B cell (primary cell): ENCODE measurements around the gene SYTL1. TPM values are rescaled to one million over a fixed set of nuclear protein-coding genes. Genes with fewer than 3 reads are reported as not detected.

Experiments
- ATAC-seq: fragments of 200-7000 bp; cut with Tn5 transposase; one replicate; pipeline ENCODE4 v1.10.0; 2021; ENCODE audit warnings: low read depth, mild to moderate bottlenecking, moderate number of reproducible peaks, moderate library complexity
- CTCF ChIA-PET: fragments of 350-600 bp; sonication (Branson Sonifier 250); formaldehyde crosslinking; loops from one replicate; lab custom pipeline; 2021; ENCODE audit warnings: antibody characterized with exemption, inconsistent platforms; lab: Charles Lee
- POLR2A ChIA-PET: fragments of 350-600 bp; sonication (Branson Sonifier 250); formaldehyde crosslinking; loops from one replicate; lab custom pipeline; 2021; ENCODE audit warnings: antibody characterized with exemption; lab: Charles Lee
- DNase-seq: peaks from one replicate; pipeline ENCODE4 v3.0.0; 2013
- H2AFZ ChIP-seq: 2 replicates; pipeline ENCODE4 v1.6.1; 2012; ENCODE audit warnings: mild to moderate bottlenecking, low read depth, low read length; ENCODE audit not compliant: insufficient read depth, poor library complexity, severe bottlenecking
- H3K27ac ChIP-seq, 2 donors: 1 replicate in 1 of 2; 2 replicates in 1 of 2; pipeline ENCODE4 v1.5.1; 2012 to 2013; ENCODE audit warnings: low read length in 2 of 2, mild to moderate bottlenecking in 2 of 2, moderate library complexity in 1 of 2
- H3K27me3 ChIP-seq, 4 experiments: fragments of 200-600 bp in 1 of 4; sonication (generic) in 1 of 4; replicated peaks in 1 of 4; 1 replicate in 2 of 4; 2 replicates in 2 of 4; pipeline versions ENCODE4 v1.6.1 to v1.7.0; 2013 to 2016; ENCODE audit warnings: low read length in 3 of 4, mild to moderate bottlenecking in 2 of 4, mixed read lengths in 1 of 4, moderate library complexity in 1 of 4; ENCODE audit not compliant: insufficient read depth in 4 of 4, control insufficient read depth in 3 of 4; ENCODE audit errors: control extremely low read depth in 1 of 4
- H3K36me3 ChIP-seq, 2 experiments: replicated peaks in 1 of 2; 1 replicate in 1 of 2; 2 replicates in 1 of 2; pipeline versions ENCODE4 v1.6.1 to v1.7.1; 2013; ENCODE audit warnings: low read length in 1 of 2; ENCODE audit not compliant: insufficient read depth in 2 of 2, control insufficient read depth in 1 of 2; ENCODE audit errors: control extremely low read depth in 1 of 2, extremely low read depth in 1 of 2
- H3K4me1 ChIP-seq, 2 donors: fragments of 200-600 bp in 1 of 2; sonication (generic) in 1 of 2; 1 replicate in 1 of 2; 2 replicates in 1 of 2; pipeline versions ENCODE4 v1.5.1 to v1.6.1; 2013 to 2017; ENCODE audit warnings: low read length in 2 of 2; ENCODE audit not compliant: control insufficient read depth in 2 of 2, insufficient read depth in 2 of 2
- H3K4me2 ChIP-seq: replicated peaks from 2 replicates; pipeline ENCODE3; 2012; ENCODE audit warnings: mild to moderate bottlenecking, low read depth, low read length; ENCODE audit not compliant: poor library complexity, severe bottlenecking
- H3K4me3 ChIP-seq, 5 experiments: fragments of 200-600 bp in 1 of 5; sonication (generic) in 1 of 5; 1 replicate in 3 of 5; 2 replicates in 2 of 5; pipeline versions ENCODE4 v1.5.1 to v1.7.0; 2011 to 2016; ENCODE audit warnings: low read length in 4 of 5, mild to moderate bottlenecking in 4 of 5, low read depth in 2 of 5, control low read depth in 1 of 5, moderate library complexity in 1 of 5; ENCODE audit not compliant: insufficient read depth in 1 of 5; ENCODE audit errors: control extremely low read depth in 1 of 5, extremely low read depth in 1 of 5
- H3K79me2 ChIP-seq: fragments of 200-600 bp; sonication (generic); one replicate; pipeline ENCODE4 v1.6.0; 2016; ENCODE audit warnings: low read length; ENCODE audit not compliant: control insufficient read depth, insufficient read depth
- H3K9ac ChIP-seq: fragments of 200-600 bp; sonication (generic); 2 replicates; pipeline ENCODE4 v1.6.1; 2017; ENCODE audit warnings: mild to moderate bottlenecking, low read length, moderate library complexity
- H3K9me3 ChIP-seq, 3 donors: one replicate each; pipeline versions ENCODE4 v1.6.1 to v1.7.1; 2013; ENCODE audit warnings: low read length in 2 of 3; ENCODE audit not compliant: control insufficient read depth in 2 of 3, insufficient read depth in 1 of 3; ENCODE audit errors: control extremely low read depth in 1 of 3
- H4K20me1 ChIP-seq: 2 replicates; pipeline ENCODE4 v1.6.0; 2012; ENCODE audit warnings: mild to moderate bottlenecking, low read length; ENCODE audit not compliant: insufficient read depth, control insufficient read depth, poor library complexity, severe bottlenecking
- H3K27ac Mint-ChIP-seq: one replicate; pipeline ENCODE4 v1.8.0; 2021; ENCODE audit warnings: mixed read lengths
- H3K27me3 Mint-ChIP-seq: one replicate; pipeline ENCODE4 v1.8.0; 2021; ENCODE audit warnings: mixed read lengths
- H3K4me1 Mint-ChIP-seq: one replicate; pipeline ENCODE4 v1.8.0; 2021; ENCODE audit warnings: mixed read lengths
- H3K4me3 Mint-ChIP-seq: one replicate; pipeline ENCODE4 v1.8.0; 2021; ENCODE audit warnings: mixed read lengths
- H3K9me3 Mint-ChIP-seq: one replicate; pipeline ENCODE4 v1.8.0; 2022; ENCODE audit warnings: mixed read lengths; ENCODE audit not compliant: insufficient read depth
- EZH2 ChIP-seq: IDR thresholded peaks from 2 replicates; pipeline ENCODE4 v1.6.1; 2012; ENCODE audit warnings: borderline replicate concordance, low read depth, mild to moderate bottlenecking, moderate library complexity, low read length; ENCODE audit not compliant: insufficient read depth, poor library complexity, severe bottlenecking
- WGBS: methylation state at CpG from one replicate; pipeline ENCODE4 v1.1.5; 2013; ENCODE audit warnings: missing lambda C conversion rate; ENCODE audit not compliant: insufficient coverage; 5-methylcytosine and 5-hydroxymethylcytosine counted together
- intact Hi-C: fragments of 100-400 bp; cut with micrococcal nuclease; formaldehyde crosslinking; loops from one replicate; pipeline ENCODE4 v1.10.0; 2022
- polyA plus RNA-seq: library from polyadenylated mRNA; depleted of rRNA; stranded (reverse); fragments of >200 nt; gene quantifications from 2 replicates; pipeline ENCODE4 v1.2.3, GENCODE V29; 2012
- total RNA-seq, 2 donors: library from RNA; stranded (reverse); fragments of 120-200 nt in 1 of 2; gene quantifications; 1 replicate in 1 of 2; 2 replicates in 1 of 2; pipeline versions ENCODE4 v1.2.3 to v1.2.4, GENCODE V29; 2013 to 2022
- TF ChIP-seq, protein P1 (sequence below): fragments of 200-600 bp; IDR thresholded peaks from one replicate; pipeline ENCODE4 v1.8.0; 2022; ENCODE audit warnings: antibody characterized with exemption, mild to moderate bottlenecking

The SYTL1 gene
- total and polyA plus RNA-seq, 2 donors (not counting 1 experiment from before 2014, with no cell fraction given), result 159 to 444 TPM

DNA sequence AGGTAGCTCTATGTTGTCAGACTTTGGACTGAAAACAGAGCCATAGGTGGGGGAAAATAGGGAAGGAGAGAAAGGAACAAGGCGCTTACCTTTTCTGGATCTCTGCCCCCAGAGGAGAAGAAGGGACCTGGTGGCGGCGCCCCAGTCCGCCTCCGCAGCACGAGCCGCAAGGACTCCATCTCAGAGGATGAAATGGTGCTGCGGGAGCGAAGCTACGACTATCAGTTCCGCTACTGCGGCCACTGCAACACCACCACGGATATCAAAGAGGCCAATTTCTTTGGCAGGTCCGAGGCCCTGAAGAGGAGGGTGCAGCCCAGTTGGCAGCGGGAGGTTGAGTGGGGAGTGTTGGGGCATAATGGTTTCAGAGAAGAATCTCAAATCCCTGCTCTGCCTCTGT lies 38.3 kb upstream of the SYTL1 start:
- ATAC-seq, result no peak
- CTCF ChIA-PET, result interaction anchor here (1.0 to 13.5 kb wide), 8 partner anchors 8 to 303 kb away, joined by 3 to 402 read pairs (median 62); partner anchors contain the start of genes AHDC1 and GPR3

DNA sequence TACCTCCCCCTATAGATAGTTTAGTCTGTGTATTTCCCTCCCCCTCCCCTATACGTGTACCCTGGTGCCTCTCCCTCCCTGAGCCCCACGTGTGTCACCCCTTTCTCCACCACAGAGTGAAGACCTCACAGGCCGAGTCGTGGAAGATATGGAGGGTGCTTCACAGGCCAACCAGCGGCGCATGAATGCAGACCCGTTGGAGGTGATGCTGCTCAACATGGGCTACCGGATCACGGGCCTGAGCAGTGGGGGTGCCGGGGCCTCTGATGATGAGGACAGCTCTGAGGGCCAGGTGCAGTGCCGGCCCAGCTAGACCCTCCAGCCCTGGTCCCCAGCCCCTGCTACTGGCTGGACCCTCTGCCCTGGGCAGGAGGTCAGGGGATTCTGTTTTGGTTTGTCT lies 35.8 kb upstream of the SYTL1 start:
- POLR2A ChIA-PET, result no interaction called here
- CTCF ChIA-PET, result interaction anchor here (0.6 to 4.4 kb wide), 4 partner anchors 9 to 1417 kb away, joined by 3 to 31 read pairs (median 4); no protein-coding TSS in a partner anchor
- Mint-ChIP-seq H3K27ac (no peak overlapping the region), H3K27me3 (no peaks in the 10 kb centered on the region), H3K9me3 (no peaks in the 10 kb centered on the region), H3K4me1 (no peaks in the 10 kb centered on the region), H3K4me3 (no peak overlapping the region)
- no peak overlapping the region for H2AFZ ChIP-seq
- no peaks in the 10 kb centered on the region for H3K79me2 ChIP-seq
- 97% methylated on average over 7 of the region's 11 CpGs for WGBS
- H3K4me3 ChIP-seq, result no peak overlapping the region
- H3K27ac ChIP-seq, result no peak overlapping the region
- DNase-seq (no peak), ATAC-seq (no peak)
- no peak overlapping the region for H3K4me2 ChIP-seq
- intact Hi-C loops, result no loop called here
- no peaks in the 10 kb centered on the region for H3K27me3 ChIP-seq
- H3K9me3 ChIP-seq, result no peaks in the 10 kb centered on the region
- no peak overlapping the region for H3K9ac ChIP-seq
- TF ChIP-seq, protein P1, sequence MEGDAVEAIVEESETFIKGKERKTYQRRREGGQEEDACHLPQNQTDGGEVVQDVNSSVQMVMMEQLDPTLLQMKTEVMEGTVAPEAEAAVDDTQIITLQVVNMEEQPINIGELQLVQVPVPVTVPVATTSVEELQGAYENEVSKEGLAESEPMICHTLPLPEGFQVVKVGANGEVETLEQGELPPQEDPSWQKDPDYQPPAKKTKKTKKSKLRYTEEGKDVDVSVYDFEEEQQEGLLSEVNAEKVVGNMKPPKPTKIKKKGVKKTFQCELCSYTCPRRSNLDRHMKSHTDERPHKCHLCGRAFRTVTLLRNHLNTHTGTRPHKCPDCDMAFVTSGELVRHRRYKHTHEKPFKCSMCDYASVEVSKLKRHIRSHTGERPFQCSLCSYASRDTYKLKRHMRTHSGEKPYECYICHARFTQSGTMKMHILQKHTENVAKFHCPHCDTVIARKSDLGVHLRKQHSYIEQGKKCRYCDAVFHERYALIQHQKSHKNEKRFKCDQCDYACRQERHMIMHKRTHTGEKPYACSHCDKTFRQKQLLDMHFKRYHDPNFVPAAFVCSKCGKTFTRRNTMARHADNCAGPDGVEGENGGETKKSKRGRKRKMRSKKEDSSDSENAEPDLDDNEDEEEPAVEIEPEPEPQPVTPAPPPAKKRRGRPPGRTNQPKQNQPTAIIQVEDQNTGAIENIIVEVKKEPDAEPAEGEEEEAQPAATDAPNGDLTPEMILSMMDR, result no peak
- no peak for TF ChIP-seq EZH2
- peaks cover 6% of the 10 kb centered on the region for H4K20me1 ChIP-seq
- no peaks in the 10 kb centered on the region for H3K4me1 ChIP-seq
- peaks cover 0 to 40% of the 10 kb centered on the region in 2 experiments for H3K36me3 ChIP-seq

More for the DNA sequence above, 38.3 kb upstream of the SYTL1 start:
- peaks cover 0 to 60% of the 10 kb centered on the region in 2 experiments for H3K36me3 ChIP-seq
- TF ChIP-seq, protein P1, result no peak
- TF ChIP-seq EZH2, result no peak
- no peak for DNase-seq
- H3K4me2 ChIP-seq, result no peak overlapping the region
- H3K27ac ChIP-seq, result no peak overlapping the region
- H3K27me3 ChIP-seq, result no peaks in the 10 kb centered on the region
- no peaks in the 10 kb centered on the region for H3K9me3 Mint-ChIP-seq
- WGBS, result 97% methylated on average over 15 of the region's 15 CpGs
- H3K27ac Mint-ChIP-seq, result no peak overlapping the region
- H3K9ac ChIP-seq, result no peak overlapping the region
- no peaks in the 10 kb centered on the region for H3K27me3 Mint-ChIP-seq
- no peaks in the 10 kb centered on the region for H3K9me3 ChIP-seq
- POLR2A ChIA-PET, result interaction anchor here (0.6 kb wide), 1 partner anchor 318 kb away, joined by 3 read pairs; no protein-coding TSS in a partner anchor
- H3K4me3 ChIP-seq, result no peak overlapping the region
- peaks cover 9% of the 10 kb centered on the region for H4K20me1 ChIP-seq
- peaks cover 0 to 8% of the 10 kb centered on the region in 2 donors for H3K4me1 ChIP-seq
- no peak overlapping the region for H2AFZ ChIP-seq
- peaks cover 3% of the 10 kb centered on the region for H3K4me1 Mint-ChIP-seq
- intact Hi-C loops, result no loop called here
- H3K79me2 ChIP-seq, result no peaks in the 10 kb centered on the region
- H3K4me3 Mint-ChIP-seq, result no peak overlapping the region
